ENCODE results near the gene CCDC192.

DNA sequence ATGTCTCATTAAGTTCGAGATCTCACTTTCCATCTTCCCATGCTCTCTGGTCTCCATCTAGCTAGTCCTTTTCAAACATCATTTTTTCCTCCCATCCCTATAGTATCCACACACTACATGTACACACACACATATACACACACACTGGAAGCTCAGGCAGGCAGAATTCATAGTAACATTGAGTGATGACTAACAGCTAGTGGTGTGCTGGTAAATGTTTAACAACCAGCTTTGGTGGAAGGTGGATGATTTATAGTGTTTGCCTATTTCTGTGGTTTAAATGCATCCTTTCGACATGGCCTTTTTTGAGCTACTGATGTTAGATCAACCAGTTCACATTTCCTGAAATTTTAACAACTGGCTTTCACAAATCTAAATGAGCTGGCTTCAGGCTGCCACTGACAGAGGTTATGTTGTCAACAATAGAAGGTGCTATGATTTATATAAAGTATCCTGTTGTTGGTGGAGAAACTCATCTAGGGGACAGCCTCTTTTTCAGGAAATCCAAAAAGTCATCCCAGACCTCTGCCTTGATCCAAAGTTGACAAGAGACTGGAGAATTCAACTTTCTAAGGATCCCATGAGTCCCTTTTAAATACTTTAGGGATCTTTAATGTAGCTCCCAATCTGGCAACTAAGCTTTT lies 117.8 kb downstream of the CCDC192 start:
- TF ChIP-seq, protein P1, sequence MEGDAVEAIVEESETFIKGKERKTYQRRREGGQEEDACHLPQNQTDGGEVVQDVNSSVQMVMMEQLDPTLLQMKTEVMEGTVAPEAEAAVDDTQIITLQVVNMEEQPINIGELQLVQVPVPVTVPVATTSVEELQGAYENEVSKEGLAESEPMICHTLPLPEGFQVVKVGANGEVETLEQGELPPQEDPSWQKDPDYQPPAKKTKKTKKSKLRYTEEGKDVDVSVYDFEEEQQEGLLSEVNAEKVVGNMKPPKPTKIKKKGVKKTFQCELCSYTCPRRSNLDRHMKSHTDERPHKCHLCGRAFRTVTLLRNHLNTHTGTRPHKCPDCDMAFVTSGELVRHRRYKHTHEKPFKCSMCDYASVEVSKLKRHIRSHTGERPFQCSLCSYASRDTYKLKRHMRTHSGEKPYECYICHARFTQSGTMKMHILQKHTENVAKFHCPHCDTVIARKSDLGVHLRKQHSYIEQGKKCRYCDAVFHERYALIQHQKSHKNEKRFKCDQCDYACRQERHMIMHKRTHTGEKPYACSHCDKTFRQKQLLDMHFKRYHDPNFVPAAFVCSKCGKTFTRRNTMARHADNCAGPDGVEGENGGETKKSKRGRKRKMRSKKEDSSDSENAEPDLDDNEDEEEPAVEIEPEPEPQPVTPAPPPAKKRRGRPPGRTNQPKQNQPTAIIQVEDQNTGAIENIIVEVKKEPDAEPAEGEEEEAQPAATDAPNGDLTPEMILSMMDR (IDR thresholded peaks at IDR 0.05): no peak
- no peak for TF ChIP-seq POLR2A (IDR thresholded peaks at IDR 0.05)
